T-helper 1 cell treated with Interleukin-12 subunit alpha and Interleukin-12 subunit beta and Interleukin-4 antibody, amounts not matched to agents 30 ng/mL and 1 ng/mL, for 36 hours (primary cell): ENCODE results near the gene TSPAN1. TPM values are rescaled to one million over a fixed set of nuclear protein-coding genes. Genes with fewer than 3 reads are reported as not detected.

Source experiments
- intact Hi-C: fragments of 100-400 bp; cut with micrococcal nuclease; formaldehyde crosslinking; loops from one replicate; pipeline ENCODE4 v1.15.1; 2024
- total RNA-seq: library from RNA; stranded (reverse); gene quantifications from 2 replicates; pipeline ENCODE4 v1.2.3, GENCODE V29; 2022

TSPAN1 gene, protein sequence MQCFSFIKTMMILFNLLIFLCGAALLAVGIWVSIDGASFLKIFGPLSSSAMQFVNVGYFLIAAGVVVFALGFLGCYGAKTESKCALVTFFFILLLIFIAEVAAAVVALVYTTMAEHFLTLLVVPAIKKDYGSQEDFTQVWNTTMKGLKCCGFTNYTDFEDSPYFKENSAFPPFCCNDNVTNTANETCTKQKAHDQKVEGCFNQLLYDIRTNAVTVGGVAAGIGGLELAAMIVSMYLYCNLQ
- total RNA-seq: 0.17 TPM in 1 of 2 replicates, not detected in the other

DNA sequence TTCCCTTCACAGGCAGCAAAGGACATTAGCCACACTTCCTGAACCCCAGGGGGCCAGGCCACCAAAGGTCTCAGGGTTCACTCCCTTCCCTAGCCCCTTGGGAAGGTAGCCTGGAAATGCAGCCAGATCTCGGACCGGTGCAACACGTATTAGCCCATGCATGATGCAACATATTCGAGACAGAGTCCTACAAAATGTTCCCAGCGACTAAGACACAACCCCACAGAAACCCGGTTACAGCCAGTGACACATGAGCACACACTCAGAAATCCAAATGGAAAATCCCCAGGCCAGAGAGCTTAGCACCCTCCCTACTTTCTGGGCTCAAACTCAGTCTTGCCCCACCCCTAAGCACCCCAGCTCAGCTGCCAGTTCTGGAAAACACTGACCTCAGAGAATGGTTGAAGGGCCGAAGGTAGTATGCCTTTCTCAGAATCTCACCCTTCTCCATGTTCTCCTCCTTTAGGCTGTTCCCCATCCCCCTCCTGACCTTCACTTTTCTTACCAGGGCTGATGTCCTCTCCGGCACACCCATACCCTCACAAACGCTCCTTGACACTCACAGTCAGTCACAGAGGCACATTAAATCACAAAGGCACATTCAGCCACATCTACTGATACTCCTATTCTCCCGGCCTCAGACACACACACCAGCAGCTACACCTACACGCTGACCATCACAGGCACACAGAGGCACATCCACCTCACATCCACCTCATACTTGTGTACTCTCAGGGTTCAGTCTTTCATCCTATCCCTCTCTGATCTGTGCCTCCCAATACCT lies at the start of gene TSPAN1:
Gene TSPAN1 (plus strand): TSS at position 640 of the 784 bp plus-strand sequence. CDS start 6,021 bp downstream, outside the sequence.
- intact Hi-C loops: loop anchor here (5.0 kb wide), 1 partner anchor 487 kb away; the partner anchor contains the start of genes GPBP1L1 and TMEM69

DNA sequence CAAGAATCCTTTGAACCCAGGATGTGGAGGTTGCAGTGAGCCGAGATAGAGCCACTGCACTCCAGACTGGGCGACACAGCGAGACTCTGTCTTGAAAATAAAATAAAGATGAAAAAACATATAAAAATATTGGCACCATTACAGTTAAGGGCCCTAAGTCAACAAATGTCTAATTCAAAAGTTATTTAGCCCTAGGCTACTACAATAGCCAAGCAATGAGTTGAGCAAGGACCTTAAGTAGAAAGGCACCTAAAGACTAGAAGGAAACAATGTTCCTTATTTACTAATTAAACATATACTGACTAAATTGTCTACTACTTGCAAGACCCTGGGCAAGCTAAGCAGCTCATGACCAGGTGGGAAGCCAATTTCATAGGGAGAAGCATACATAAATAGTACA lies 46.5 kb upstream of the TSPAN1 start:
- intact Hi-C loops: no loop called here

DNA sequence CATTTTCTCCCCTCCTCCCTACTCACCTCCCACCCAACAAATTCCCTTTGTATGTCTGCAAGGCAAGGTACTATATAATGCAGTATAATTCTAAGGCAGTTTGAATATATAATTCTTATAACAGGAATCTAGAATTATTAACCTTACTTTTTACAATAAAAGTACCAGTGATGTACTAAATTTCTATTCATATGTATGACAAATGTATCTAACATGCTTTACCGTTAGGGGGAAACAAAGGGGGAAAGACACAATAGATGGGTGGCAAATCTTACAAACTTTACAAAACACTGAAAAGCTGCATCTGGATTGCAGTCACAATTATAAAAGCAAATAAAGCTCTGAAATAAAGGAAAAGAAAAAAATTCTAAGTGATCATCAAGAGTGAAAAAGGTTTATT lies 44.8 kb upstream of the TSPAN1 start:
- intact Hi-C loops: loop anchor here (5.0 kb wide), 1 partner anchor 328 kb away; the partner anchor contains the start of gene MAST2

DNA sequence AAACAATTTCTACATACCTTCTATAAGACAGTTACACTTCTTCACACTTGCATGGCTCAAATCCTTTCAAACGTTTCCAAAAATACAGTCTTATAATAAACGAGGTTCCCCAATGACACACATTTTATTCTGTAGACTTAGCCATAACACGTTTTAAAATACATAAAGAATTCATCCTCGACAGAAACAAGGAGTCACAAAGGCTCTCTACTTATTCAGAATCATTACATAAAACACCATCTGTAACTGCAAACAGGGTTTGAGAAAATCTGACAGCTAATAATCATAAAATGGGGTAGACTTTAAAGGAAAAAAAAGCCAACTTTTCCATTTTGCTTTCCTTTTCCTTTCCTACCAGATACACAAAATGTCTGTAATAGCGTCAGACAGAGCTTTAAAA lies 44.3 kb upstream of the TSPAN1 start:
- intact Hi-C loops: loop anchor here (1.0 to 5.0 kb wide), 2 partner anchors 172 to 328 kb away; partner anchors contain the start of gene MAST2

DNA sequence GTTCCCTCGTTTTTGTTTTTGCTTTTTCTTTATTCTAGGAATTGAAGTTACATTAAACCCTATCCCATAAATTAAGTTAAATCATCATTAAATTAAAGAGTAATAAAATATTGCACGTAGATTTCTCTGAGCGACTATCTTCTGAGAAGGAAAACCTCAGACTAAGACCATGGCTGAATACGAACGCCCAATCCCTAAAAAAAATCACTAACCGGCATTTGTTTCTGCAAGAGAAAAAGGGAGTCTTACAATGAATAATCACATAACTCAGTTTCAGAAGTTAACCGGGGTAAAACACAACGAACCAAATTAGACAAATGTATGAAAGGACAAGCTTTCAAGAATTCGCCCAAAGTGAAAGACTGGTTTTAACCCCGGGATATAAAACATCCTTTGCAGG lies 43.8 kb upstream of the TSPAN1 start:
- intact Hi-C loops: loop anchor here (1.0 to 5.0 kb wide), 2 partner anchors 171 to 329 kb away; partner anchors contain the start of gene MAST2

DNA sequence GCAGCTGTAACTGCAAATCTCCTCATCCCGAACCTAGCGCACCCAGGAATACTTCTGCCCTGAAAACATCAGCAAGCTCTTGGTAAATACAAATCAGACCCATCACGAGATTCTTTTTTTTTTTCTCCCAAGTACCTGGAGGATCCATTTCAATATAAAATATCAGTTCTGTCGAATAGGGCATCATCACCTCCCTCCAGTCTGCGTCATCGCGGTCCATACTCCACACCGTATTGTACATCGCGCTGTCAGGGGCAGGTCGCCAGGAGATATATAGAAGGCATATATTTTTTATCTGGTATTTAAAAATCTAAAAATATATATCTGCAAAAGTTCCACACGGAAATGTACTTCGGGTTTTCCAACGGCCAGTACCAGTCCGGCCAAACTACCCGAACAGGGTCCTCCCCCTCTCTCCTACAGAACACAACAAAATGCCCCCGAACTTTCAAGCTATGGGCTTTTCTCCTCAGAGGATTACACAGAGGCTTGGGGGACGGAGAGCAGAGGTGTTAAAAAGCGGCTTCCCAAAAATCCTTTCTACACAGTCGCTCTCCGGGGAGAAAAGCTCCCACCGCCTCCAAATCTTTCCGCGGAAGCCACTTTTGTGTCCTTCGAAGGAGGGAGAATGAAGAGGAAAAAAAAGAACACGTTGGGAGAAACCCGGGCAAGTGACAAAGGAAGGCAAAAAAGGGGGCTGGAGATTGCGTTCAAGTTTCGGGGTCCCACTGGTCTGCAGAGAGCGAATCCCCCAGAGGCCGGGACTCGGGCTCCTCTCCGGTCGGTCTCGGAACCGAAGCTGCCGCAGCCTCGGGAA lies 43.0 kb upstream of the TSPAN1 start:
- intact Hi-C loops: loop anchor here (1.0 to 5.0 kb wide), 4 partner anchors 35 to 445 kb away; partner anchors contain the start of genes GPBP1L1 and MAST2

DNA sequence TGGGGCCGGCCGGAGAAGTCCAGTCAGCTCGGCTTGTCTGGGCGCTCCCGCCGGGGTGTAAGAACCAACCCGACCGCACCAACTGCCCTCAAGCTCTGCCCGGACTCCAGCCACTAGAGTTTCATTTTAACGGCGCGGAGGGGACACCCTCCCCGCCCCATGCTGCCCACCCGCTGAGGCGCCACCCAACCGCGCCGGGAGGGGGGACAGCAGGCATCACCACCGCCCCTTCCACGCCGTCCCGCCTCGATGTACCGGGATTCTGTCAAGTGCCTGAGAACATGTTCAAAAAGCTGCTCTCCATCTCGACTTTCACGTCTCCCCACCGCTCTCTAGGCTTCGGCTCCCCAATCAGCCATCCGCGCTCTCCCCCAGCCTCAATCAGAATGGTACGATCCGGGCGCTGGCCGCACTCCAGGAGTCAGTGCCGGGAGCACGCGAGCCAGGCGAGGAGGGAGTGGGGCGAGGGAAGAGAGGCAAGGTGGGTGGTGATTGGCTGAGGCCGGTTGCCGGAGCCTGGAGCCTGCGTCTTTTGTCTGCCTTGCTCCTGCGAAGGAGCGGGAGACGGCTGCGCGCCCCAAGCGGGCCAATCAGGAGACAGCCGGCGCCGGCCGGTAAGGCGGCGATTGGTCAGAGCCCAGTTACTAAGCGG lies 42.2 kb upstream of the TSPAN1 start, which contains the start of gene PIK3R3:
Gene PIK3R3 (minus strand): TSS at position 101 of the 652 bp plus-strand sequence. CDS start 677 bp downstream, outside the sequence.
- intact Hi-C loops: loop anchor here (1.0 to 5.0 kb wide), 9 partner anchors 34 to 549 kb away; partner anchors contain the start of genes GPBP1L1, IPP, MAST2 and POMGNT1

DNA sequence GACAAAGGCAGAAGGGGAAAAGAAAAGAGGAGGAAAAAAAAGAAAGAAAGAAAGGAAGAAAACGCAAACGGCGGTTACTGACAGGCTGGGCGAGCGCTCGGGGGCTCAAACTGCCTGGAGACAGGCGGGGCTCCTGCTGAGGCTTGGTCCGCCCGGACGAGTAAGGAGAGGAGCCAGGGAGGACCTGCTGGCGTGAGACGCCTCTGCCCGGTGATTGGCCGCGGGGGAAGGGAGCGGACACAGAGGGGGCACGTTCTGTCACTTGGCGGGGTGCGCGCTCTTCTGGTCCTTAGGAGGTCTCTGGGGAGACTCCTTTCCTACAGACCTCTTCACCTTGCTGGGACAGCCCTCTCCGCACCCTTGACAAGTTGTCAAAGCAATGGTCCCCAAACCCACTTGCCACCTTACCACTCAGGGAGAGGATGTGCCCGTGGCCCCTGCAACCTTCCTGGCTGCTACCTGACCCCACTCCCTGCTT lies 41.7 kb upstream of the TSPAN1 start:
- intact Hi-C loops: loop anchor here (1.0 to 5.0 kb wide), 9 partner anchors 34 to 550 kb away; partner anchors contain the start of genes GPBP1L1, IPP, MAST2 and POMGNT1

DNA sequence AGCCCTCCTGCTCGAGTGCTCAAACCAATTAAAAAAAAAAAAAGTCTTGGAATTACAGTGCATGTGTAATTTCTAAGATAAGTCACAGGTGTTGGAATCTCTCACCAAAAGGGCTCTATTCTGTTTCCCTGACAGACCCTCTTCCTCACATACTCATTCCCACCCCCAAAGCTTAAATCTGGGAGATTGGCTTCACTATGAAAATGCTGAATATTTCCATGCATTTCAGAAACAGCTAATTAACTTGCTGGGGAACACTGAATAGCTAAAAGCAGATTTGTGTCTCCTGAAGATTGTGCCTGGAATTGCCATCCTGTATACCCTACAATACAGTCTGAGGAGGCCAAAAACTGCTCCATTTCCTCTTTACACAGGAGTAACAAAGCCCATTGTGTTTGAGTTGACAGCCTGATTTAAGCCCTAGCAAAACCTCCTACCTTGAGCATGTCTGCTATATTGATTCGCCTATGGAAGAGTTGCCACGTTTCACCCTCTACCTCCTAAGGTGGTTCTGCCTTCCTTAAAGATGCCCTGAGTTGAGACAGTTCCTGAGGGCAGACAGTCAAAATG lies 41.0 kb upstream of the TSPAN1 start:
- intact Hi-C loops: loop anchor here (1.0 to 5.0 kb wide), 9 partner anchors 33 to 551 kb away; partner anchors contain the start of genes GPBP1L1, IPP, MAST2 and POMGNT1

DNA sequence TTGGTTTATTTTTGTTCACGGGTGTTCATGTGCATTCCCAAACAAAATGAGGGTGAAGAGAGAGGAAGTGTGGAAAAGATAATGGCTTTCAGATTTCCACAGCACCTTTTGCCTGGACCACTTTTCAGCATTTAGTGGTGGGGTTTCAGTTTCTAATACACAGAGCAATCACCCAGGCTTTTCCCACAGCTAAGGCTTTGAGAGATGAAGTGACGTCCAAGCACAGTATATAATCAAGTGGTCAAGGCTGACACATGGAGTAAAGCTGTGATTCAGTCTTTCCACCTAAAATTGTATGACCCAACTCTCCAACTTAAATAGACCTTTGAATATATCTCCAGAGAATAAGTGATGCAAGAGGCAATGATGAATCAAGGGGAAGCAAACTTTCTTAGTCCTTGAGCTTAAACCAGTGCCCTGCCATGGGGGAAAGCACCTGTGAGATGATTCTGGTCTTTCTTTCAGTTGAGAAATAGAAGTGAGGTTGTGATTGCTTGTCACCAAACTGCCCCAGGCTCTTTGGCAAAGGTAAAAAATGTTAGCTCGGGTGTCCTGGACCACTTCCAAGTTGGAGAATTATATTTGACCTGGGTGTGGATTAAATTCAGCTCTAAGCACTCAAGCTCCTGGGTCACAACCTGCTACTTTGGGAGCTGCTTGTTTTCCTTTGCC lies 40.1 kb upstream of the TSPAN1 start:
- intact Hi-C loops: loop anchor here (5.0 kb wide), 1 partner anchor 332 kb away; the partner anchor contains the start of gene MAST2

DNA sequence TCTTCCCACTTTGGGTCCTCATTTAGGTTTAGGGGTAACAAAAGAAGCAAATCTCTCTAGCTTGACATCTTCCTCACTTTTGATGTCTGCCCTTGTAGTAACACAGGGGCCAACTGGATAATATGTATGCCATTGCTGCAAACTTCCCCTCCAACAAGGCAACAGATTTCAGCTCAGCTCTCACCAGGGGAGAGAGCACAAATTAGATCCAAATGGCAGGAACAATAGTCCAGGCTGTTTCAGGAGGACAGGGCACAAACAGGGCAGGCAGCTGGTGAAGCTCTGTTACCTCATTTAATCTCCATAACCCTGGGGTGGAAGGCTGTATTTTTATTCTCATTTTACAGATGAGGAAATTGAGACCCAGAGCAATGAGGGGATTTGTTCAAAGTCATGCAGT lies 38.2 kb upstream of the TSPAN1 start:
- intact Hi-C loops: no loop called here

DNA sequence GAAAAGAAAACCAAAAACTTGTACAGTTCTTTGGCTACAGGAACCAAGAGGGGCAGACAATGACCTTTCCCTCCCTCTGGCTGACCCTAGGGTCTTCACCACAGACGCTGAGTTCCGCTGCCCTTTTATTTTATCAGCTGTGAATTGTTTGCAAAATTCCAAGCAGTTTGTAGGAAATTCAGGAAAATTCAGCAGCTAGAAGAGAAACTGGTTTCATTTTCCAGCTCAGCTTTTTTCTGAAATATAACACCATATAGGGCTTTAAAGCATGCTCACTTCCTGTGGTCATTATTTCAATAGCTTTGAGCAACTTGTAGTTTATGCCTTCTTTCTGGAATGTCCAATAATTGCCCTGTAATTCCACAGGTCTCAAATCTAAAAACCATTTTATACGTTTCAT lies 37.0 kb upstream of the TSPAN1 start:
- intact Hi-C loops: no loop called here

DNA sequence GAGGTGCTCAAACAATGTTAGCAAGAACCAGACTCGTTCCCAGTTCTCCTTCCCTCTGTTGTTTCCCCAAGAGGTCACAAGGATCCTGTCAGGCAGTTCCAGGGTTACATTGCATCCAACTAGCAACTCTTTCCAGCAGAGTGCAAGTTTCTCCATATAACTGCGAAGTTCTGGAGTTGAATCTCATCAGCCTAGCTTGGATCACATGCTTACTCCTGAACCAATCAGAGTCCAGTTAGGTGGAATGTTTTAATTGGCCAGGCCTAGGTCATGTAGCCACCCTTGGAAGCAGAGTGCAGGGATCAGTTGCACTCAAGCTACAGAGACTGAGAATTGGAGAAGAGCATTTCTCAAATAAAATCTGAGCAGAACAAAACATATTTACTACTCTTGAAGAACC lies 26.6 kb upstream of the TSPAN1 start:
- intact Hi-C loops: no loop called here

DNA sequence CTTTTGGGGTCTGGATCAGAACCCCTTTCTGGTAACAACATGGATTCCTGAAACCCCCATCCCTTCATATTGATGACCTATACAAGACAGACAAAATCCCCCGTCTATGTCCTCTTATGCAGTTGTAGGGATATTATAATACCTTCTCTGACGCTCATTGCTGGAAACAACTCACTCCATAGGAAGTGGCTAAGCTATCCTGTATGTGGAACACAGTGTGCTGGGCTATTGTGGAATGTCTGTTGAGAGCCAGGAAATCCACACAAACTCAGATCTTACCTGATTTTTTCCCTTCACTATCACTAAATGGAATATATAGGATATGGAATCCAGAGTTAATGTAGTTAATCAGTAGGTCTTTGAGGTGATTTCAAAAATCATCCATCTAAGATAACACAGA lies 24.8 kb upstream of the TSPAN1 start:
- intact Hi-C loops: no loop called here

DNA sequence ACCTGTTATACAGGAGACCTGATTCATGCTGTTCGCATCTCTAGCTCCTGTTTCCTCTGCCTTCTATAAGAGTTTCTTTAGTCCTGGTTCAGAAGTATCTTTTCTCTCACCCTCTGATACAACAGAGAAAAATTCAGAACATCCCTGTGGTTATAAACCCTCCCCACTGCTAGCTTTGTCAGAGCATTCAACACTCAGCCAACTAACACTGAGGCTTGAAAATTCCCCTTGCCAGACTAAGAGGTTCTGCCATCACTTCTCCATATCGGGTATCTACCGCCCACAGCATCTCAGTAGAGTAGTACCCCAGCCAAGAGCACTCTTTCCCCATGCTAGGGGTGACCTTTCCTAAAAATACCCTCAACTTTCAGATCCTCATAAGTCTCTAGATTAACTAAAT lies 22.9 kb upstream of the TSPAN1 start:
- intact Hi-C loops: no loop called here

DNA sequence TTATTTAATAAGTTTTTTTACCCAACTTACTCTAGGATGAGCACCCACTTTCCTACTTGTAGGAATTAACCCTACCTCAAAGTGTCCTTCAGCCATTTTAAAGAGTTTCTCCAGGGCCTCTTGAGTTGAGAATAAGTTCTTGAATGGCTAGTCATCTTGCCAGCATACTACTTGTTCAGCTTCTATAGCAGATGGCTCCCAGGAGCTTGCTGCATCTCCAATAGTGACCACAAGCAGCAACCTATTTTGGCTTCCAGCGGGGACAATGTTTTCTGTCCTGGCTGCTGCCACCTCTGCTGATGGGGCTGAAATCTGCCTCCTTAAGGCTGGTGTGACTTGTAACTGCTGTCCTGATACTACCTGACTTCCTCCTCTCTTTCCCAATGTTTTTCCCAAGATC lies 21.7 kb upstream of the TSPAN1 start:
- intact Hi-C loops: no loop called here

DNA sequence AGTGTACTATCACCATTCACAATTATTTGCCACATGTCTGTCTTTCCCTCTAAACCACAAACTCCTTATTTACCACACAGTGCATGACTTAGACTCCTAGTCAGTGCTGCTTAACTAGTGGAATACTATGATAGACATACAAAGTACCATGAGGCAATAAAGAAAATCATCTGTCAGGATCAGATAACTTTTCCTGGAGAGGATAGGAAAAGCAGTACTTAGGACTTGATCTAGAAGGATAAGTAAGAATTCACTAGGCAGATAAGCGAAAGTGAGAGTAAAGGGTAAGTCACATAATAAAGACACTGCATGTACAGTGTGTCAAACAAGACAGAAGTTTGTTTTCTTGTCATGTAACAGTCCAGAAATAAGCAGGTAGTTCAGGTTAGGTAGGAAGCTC lies 21.2 kb upstream of the TSPAN1 start:
- intact Hi-C loops: no loop called here

DNA sequence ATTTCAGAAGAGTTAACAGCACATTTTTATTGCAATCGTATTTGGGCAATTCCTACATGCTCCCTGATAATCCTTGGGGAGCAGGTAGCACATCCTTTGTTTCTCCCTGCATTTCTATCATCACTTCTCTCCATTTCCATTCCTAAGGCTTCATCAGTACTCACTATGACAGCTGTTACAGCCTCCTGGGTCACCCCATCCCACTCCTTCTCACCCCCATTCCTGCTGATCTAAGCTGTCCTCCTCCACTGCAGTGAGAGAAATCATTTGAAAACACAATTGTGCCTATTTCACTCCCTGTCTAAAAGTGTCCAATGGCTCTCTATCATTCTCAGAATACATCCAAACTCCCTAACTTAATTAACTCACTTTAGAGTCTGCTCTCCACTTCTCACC lies 17.0 kb upstream of the TSPAN1 start:
- intact Hi-C loops: no loop called here
